Esophagus squamous epithelium (tissue), 5 donors: ENCODE results near the gene PPP1R36. TPM values are rescaled to one million over a fixed set of nuclear protein-coding genes. Genes with fewer than 3 reads are reported as not detected.

Source experiments
- DNase-seq: peaks from one replicate; lab custom pipeline; 2025; lab: John Stamatoyannopoulos, UW
- H3K27ac ChIP-seq, 4 donors: fragments of 200-600 bp; sonication (generic); one replicate each; pipeline ENCODE4 v1.5.1; 2016 to 2019; ENCODE audit warnings: mild to moderate bottlenecking in 1 of 4
- H3K27me3 ChIP-seq, 4 donors: fragments of 200-600 bp; sonication (generic); 1 replicate in 3 of 4; 2 replicates in 1 of 4; pipeline versions ENCODE4 v1.5.1 to v1.6.0; 2017 to 2021; ENCODE audit warnings: antibody characterized with exemption in 1 of 4
- H3K36me3 ChIP-seq, 3 donors: fragments of 200-600 bp; sonication (generic); one replicate each; pipeline ENCODE4 v1.5.1; 2016 to 2019
- H3K4me1 ChIP-seq, 3 donors: fragments of 200-600 bp; sonication (generic); one replicate each; pipeline ENCODE4 v1.5.1; 2017 to 2019
- H3K4me3 ChIP-seq, 4 donors: fragments of 200-600 bp; sonication (generic); 1 replicate in 3 of 4; 2 replicates in 1 of 4; pipeline ENCODE4 v1.5.1; 2016 to 2019; ENCODE audit warnings: mild to moderate bottlenecking in 2 of 4, moderate library complexity in 1 of 4
- H3K9me3 ChIP-seq, 3 donors: fragments of 200-600 bp; sonication (generic); one replicate each; pipeline ENCODE4 v1.5.1; 2016 to 2019
- CTCF ChIP-seq, 6 experiments: fragments of 450-650 bp in 4 of 6; fragments of 200-600 bp in 2 of 6; sonication (generic) in 2 of 6; IDR thresholded peaks; one replicate each; pipeline ENCODE4 v1.5.1; 2016 to 2019; ENCODE audit warnings: antibody characterized with exemption in 6 of 6, mild to moderate bottlenecking in 4 of 6, moderate library complexity in 4 of 6
- POLR2A ChIP-seq, 4 donors: fragments of 450-650 bp; IDR thresholded peaks; one replicate each; pipeline ENCODE4 v1.6.1; 2017; ENCODE audit warnings: antibody characterized with exemption in 4 of 4, mild to moderate bottlenecking in 4 of 4, moderate library complexity in 3 of 4
- WGBS, 2 donors: methylation state at CpG; one replicate each; pipeline ENCODE4 v1.1.5; 2018; 5-methylcytosine and 5-hydroxymethylcytosine counted together
- intact Hi-C: fragments of 100-400 bp; cut with DNase I; formaldehyde crosslinking; loops from one replicate; pipeline ENCODE4 v1.15.0; 2022
- total RNA-seq, 4 donors: library from RNA; depleted of rRNA; stranded (reverse); fragments of >200 nt; gene quantifications; one replicate each; pipeline ENCODE4 v1.1.0, GENCODE V29; 2016
- donor health status: DM: yes; HTN: yes; CAD: no.

PPP1R36 gene
- total RNA-seq, 4 donors from 2014 or later, result 0.23 to 1.3 (median 1.2) TPM

GRCh38 chr14:64581363-64581762, 31.6 kb downstream of the PPP1R36 start:
- Histone ChIP-seq H3K27me3 (no peaks in the 10 kb centered on the region), H3K4me3 (no peak overlapping the region), H3K27ac (no peak overlapping the region), H3K9me3 (no peaks in the 10 kb centered on the region), H3K4me1 (peaks cover 0 to 6% (median 0%) of the 10 kb centered on the region in 3 donors), H3K36me3 (no peaks in the 10 kb centered on the region)
- TF ChIP-seq POLR2A (IDR thresholded peaks at IDR 0.05), result no peak
- TF ChIP-seq CTCF (IDR thresholded peaks at IDR 0.05), result no peak
- intact Hi-C loops, result no loop called here
- WGBS, 2 donors, result 81 to 85% methylated on average over 2 of the region's 2 CpGs
- no peak for DNase-seq

- no peak overlapping the region for H3K4me3 ChIP-seq
- H3K9me3 ChIP-seq, result no peaks in the 10 kb centered on the region
- peaks cover 0 to 6% (median 0%) of the 10 kb centered on the region in 3 donors for H3K4me1 ChIP-seq
- no peaks in the 10 kb centered on the region for H3K27me3 ChIP-seq
- no peak for DNase-seq
- TF ChIP-seq POLR2A (IDR thresholded peaks at IDR 0.05), result no peak
- no peak overlapping the region for H3K27ac ChIP-seq
- intact Hi-C loops, result no loop called here
- WGBS, 2 donors, result 66 to 88% methylated on average over 4 to 5 of the region's 5 CpGs
- H3K36me3 ChIP-seq, result no peaks in the 10 kb centered on the region
Observed at GRCh38 chr14:64581817-64582216, 32.1 kb downstream of the PPP1R36 start.

GRCh38 chr14:64584190-64584589, 34.4 kb downstream of the PPP1R36 start:
- Histone ChIP-seq H3K27ac (peak overlapping the region in 3 of 4 donors; percentile 16 to 70 (median 31)), H3K4me3 (no peak overlapping the region), H3K27me3 (no peaks in the 10 kb centered on the region), H3K36me3 (no peaks in the 10 kb centered on the region), H3K4me1 (peaks cover 0 to 6% (median 0%) of the 10 kb centered on the region in 3 donors), H3K9me3 (no peaks in the 10 kb centered on the region)
- 27 to 90% methylated on average over 1 of the region's 1 CpG for WGBS, 2 donors
- TF ChIP-seq POLR2A (IDR thresholded peaks at IDR 0.05) (no peak), CTCF (IDR thresholded peaks at IDR 0.05) (no peak)
- intact Hi-C loops, result no loop called here
- DNase-seq, result no peak

GRCh38 chr14:64591809-64592208, 42.0 kb downstream of the PPP1R36 start:
- Histone ChIP-seq H3K4me1 (no peaks in the 10 kb centered on the region), H3K4me3 (no peak overlapping the region), H3K36me3 (no peaks in the 10 kb centered on the region), H3K27ac (no peak overlapping the region), H3K9me3 (no peaks in the 10 kb centered on the region), H3K27me3 (no peaks in the 10 kb centered on the region)
- TF ChIP-seq CTCF (IDR thresholded peaks at IDR 0.05) (no peak), POLR2A (IDR thresholded peaks at IDR 0.05) (no peak)
- intact Hi-C loops, result no loop called here
- no peak for DNase-seq
- WGBS, 2 donors, result 72 to 89% methylated on average over 3 of the region's 3 CpGs

GRCh38 chr14:64594438-64594837, 44.7 kb downstream of the PPP1R36 start:
- no peak overlapping the region for H3K4me3 ChIP-seq
- no peaks in the 10 kb centered on the region for H3K4me1 ChIP-seq
- H3K9me3 ChIP-seq, result no peaks in the 10 kb centered on the region
- TF ChIP-seq CTCF (IDR thresholded peaks at IDR 0.05) (no peak), POLR2A (IDR thresholded peaks at IDR 0.05) (no peak)
- H3K27me3 ChIP-seq, result no peaks in the 10 kb centered on the region
- intact Hi-C loops, result no loop called here
- WGBS, 2 donors, result 67 to 70% methylated on average over 2 of the region's 2 CpGs
- H3K36me3 ChIP-seq, result no peaks in the 10 kb centered on the region
- no peak for DNase-seq
- H3K27ac ChIP-seq, result no peak overlapping the region

GRCh38 chr14:64598404-64598803, 48.6 kb downstream of the PPP1R36 start:
- intact Hi-C loops, result no loop called here
- Histone ChIP-seq H3K27ac (no peak overlapping the region), H3K36me3 (no peaks in the 10 kb centered on the region), H3K4me1 (peaks cover 0 to 4% (median 0%) of the 10 kb centered on the region in 3 donors), H3K9me3 (no peaks in the 10 kb centered on the region), H3K4me3 (no peak overlapping the region), H3K27me3 (peaks cover 0 to 30% (median 0%) of the 10 kb centered on the region in 4 donors)
- no peak for DNase-seq
- 44 to 54% methylated on average over 4 of the region's 4 CpGs for WGBS, 2 donors
- no peak for TF ChIP-seq CTCF (IDR thresholded peaks at IDR 0.05)
- no peak for TF ChIP-seq POLR2A (IDR thresholded peaks at IDR 0.05)
